Measurements from ENCODE around the gene ATG9A. TPM values are rescaled to one million over a fixed set of nuclear protein-coding genes. Genes with fewer than 3 reads are reported as not detected.

Gene ATG9A
- total and polyA plus RNA-seq, 2 donors: 10.0 to 27.4 TPM

GRCh38 chr2:219253753-219254589, 24.5 kb upstream of the ATG9A start, which contains the start of gene TUBA4A:
TSS of gene TUBA4A (minus strand) at chr2:219253918. CDS start at chr2:219253858, 60 bp downstream.
- H3K4me3 ChIP-seq (ENCODE audit: low read length in 2 of 2): peak within 1 kb of the TSS; percentile 60 to 74
- H3K27ac ChIP-seq (ENCODE audit: low read depth in 1 of 2, low read length in 1 of 2): peak within 1 kb of the TSS; percentile 12 to 86
- DNase-seq (ENCODE audit: low read depth in 6 of 9, low spot score in 9 of 9): peak in 8 of 9 donors; percentile 66 to 92 (median 83)
- H3K27me3 ChIP-seq (ENCODE audit: control insufficient read depth in 2 of 2, insufficient read depth in 1 of 2, low read length in 1 of 2): peaks cover 40 to 69% of the 10 kb centered on the region in 2 donors
- peaks cover 10 to 17% of the 10 kb centered on the region in 2 donors for H3K36me3 ChIP-seq (ENCODE audit: control insufficient read depth in 2 of 2, insufficient read depth in 2 of 2, low read length in 1 of 2)
- under 1% methylated on average over 76 of the region's 76 CpGs for WGBS
- peaks cover 16 to 57% of the 10 kb centered on the region in 2 donors for H3K4me1 ChIP-seq (ENCODE audit: control insufficient read depth in 2 of 2, insufficient read depth in 2 of 2, low read length in 2 of 2)
- peaks cover 0 to 5% of the 10 kb centered on the region in 2 donors for H3K9me3 ChIP-seq (ENCODE audit: control insufficient read depth in 2 of 2, insufficient read depth in 1 of 2, low read length in 1 of 2)

- Histone ChIP-seq H3K9me3 (ENCODE audit: control insufficient read depth in 2 of 2, insufficient read depth in 1 of 2, low read length in 1 of 2) (peaks cover 0 to 5% of the 10 kb centered on the region in 2 donors), H3K27me3 (ENCODE audit: control insufficient read depth in 2 of 2, insufficient read depth in 1 of 2, low read length in 1 of 2) (peaks cover 40 to 63% of the 10 kb centered on the region in 2 donors), H3K27ac (ENCODE audit: low read depth in 1 of 2, low read length in 1 of 2) (peak within 1 kb of the TSS in 1 of 2 donors; percentile 86), H3K4me3 (ENCODE audit: low read length in 2 of 2) (peak within 1 kb of the TSS; percentile 60 to 74), H3K36me3 (ENCODE audit: control insufficient read depth in 2 of 2, insufficient read depth in 2 of 2, low read length in 1 of 2) (peaks cover 15 to 22% of the 10 kb centered on the region in 2 donors), H3K4me1 (ENCODE audit: control insufficient read depth in 2 of 2, insufficient read depth in 2 of 2, low read length in 2 of 2) (peaks cover 23 to 65% of the 10 kb centered on the region in 2 donors)
- peak in 3 of 9 donors; percentile 34 to 53 (median 36) for DNase-seq (ENCODE audit: low read depth in 6 of 9, low spot score in 9 of 9)
- WGBS: 1% methylated on average over 49 of the region's 49 CpGs
Measured at GRCh38 chr2:219252900-219253752, 23.7 kb upstream of the ATG9A start, which contains the start of gene TUBA4B. TSS of gene TUBA4B (plus strand) at chr2:219253243. CDS start at chr2:219253408, 165 bp downstream.

- peak overlapping the region in 1 of 2 donors; percentile 86 for H3K27ac ChIP-seq (ENCODE audit: low read depth in 1 of 2, low read length in 1 of 2)
- WGBS: 11% methylated on average over 9 of the region's 9 CpGs
- peak in 1 of 9 donors; percentile 32 for DNase-seq (ENCODE audit: low read depth in 6 of 9, low spot score in 9 of 9)
- peaks cover 40 to 61% of the 10 kb centered on the region in 2 donors for H3K27me3 ChIP-seq (ENCODE audit: control insufficient read depth in 2 of 2, insufficient read depth in 1 of 2, low read length in 1 of 2)
- H3K9me3 ChIP-seq (ENCODE audit: control insufficient read depth in 2 of 2, insufficient read depth in 1 of 2, low read length in 1 of 2): peaks cover 0 to 5% of the 10 kb centered on the region in 2 donors
- peaks cover 24 to 71% of the 10 kb centered on the region in 2 donors for H3K4me1 ChIP-seq (ENCODE audit: control insufficient read depth in 2 of 2, insufficient read depth in 2 of 2, low read length in 2 of 2)
- H3K4me3 ChIP-seq (ENCODE audit: low read length in 2 of 2): peak overlapping the region; percentile 60 to 74
- peaks cover 21 to 22% of the 10 kb centered on the region in 2 donors for H3K36me3 ChIP-seq (ENCODE audit: control insufficient read depth in 2 of 2, insufficient read depth in 2 of 2, low read length in 1 of 2)
Measured at GRCh38 chr2:219252570-219252899, 23.1 kb upstream of the ATG9A start.

- H3K27ac ChIP-seq (ENCODE audit: low read depth in 1 of 2, low read length in 1 of 2): peak overlapping the region in 1 of 2 donors; percentile 36
- peaks cover 0 to 5% of the 10 kb centered on the region in 2 donors for H3K9me3 ChIP-seq (ENCODE audit: control insufficient read depth in 2 of 2, insufficient read depth in 1 of 2, low read length in 1 of 2)
- DNase-seq (ENCODE audit: low read depth in 6 of 9, low spot score in 9 of 9): no peak
- H3K4me3 ChIP-seq (ENCODE audit: low read length in 2 of 2): peak overlapping the region; percentile 60 to 74
- peaks cover 40 to 59% of the 10 kb centered on the region in 2 donors for H3K27me3 ChIP-seq (ENCODE audit: control insufficient read depth in 2 of 2, insufficient read depth in 1 of 2, low read length in 1 of 2)
- WGBS: 94% methylated on average over 5 of the region's 5 CpGs
- peaks cover 29 to 76% of the 10 kb centered on the region in 2 donors for H3K4me1 ChIP-seq (ENCODE audit: control insufficient read depth in 2 of 2, insufficient read depth in 2 of 2, low read length in 2 of 2)
- H3K36me3 ChIP-seq (ENCODE audit: control insufficient read depth in 2 of 2, insufficient read depth in 2 of 2, low read length in 1 of 2): peaks cover 21 to 22% of the 10 kb centered on the region in 2 donors
Measured at GRCh38 chr2:219252084-219252483, 22.6 kb upstream of the ATG9A start.

- no peak overlapping the region for H3K27ac ChIP-seq (ENCODE audit: low read depth in 1 of 2, low read length in 1 of 2)
- DNase-seq (ENCODE audit: low read depth in 6 of 9, low spot score in 9 of 9): no peak
- WGBS: 92% methylated on average over 6 of the region's 6 CpGs
- H3K4me1 ChIP-seq (ENCODE audit: control insufficient read depth in 2 of 2, insufficient read depth in 2 of 2, low read length in 2 of 2): peaks cover 32 to 80% of the 10 kb centered on the region in 2 donors
- peak overlapping the region in 1 of 2 donors; percentile 74 for H3K4me3 ChIP-seq (ENCODE audit: low read length in 2 of 2)
- H3K27me3 ChIP-seq (ENCODE audit: control insufficient read depth in 2 of 2, insufficient read depth in 1 of 2, low read length in 1 of 2): peaks cover 38 to 56% of the 10 kb centered on the region in 2 donors
- H3K36me3 ChIP-seq (ENCODE audit: control insufficient read depth in 2 of 2, insufficient read depth in 2 of 2, low read length in 1 of 2): peaks cover 22 to 23% of the 10 kb centered on the region in 2 donors
- peaks cover 0 to 5% of the 10 kb centered on the region in 2 donors for H3K9me3 ChIP-seq (ENCODE audit: control insufficient read depth in 2 of 2, insufficient read depth in 1 of 2, low read length in 1 of 2)
Measured at GRCh38 chr2:219251656-219252055, 22.2 kb upstream of the ATG9A start.

- no peak for DNase-seq (ENCODE audit: low read depth in 6 of 9, low spot score in 9 of 9)
- WGBS: 93% methylated on average over 22 of the region's 22 CpGs
- H3K4me3 ChIP-seq (ENCODE audit: low read length in 2 of 2): peak overlapping the region in 1 of 2 donors; percentile 27
- H3K27ac ChIP-seq (ENCODE audit: low read depth in 1 of 2, low read length in 1 of 2): peak overlapping the region; percentile 78 to 94
- peaks cover 43 to 90% of the 10 kb centered on the region in 2 donors for H3K4me1 ChIP-seq (ENCODE audit: control insufficient read depth in 2 of 2, insufficient read depth in 2 of 2, low read length in 2 of 2)
- peaks cover 28 to 41% of the 10 kb centered on the region in 2 donors for H3K27me3 ChIP-seq (ENCODE audit: control insufficient read depth in 2 of 2, insufficient read depth in 1 of 2, low read length in 1 of 2)
- peaks cover 0 to 8% of the 10 kb centered on the region in 2 donors for H3K9me3 ChIP-seq (ENCODE audit: control insufficient read depth in 2 of 2, insufficient read depth in 1 of 2, low read length in 1 of 2)
- peaks cover 23 to 24% of the 10 kb centered on the region in 2 donors for H3K36me3 ChIP-seq (ENCODE audit: control insufficient read depth in 2 of 2, insufficient read depth in 2 of 2, low read length in 1 of 2)
Measured at GRCh38 chr2:219250049-219250781, 20.8 kb upstream of the ATG9A start.

GRCh38 chr2:219249203-219249980, 20.0 kb upstream of the ATG9A start:
- peaks cover 47 to 90% of the 10 kb centered on the region in 2 donors for H3K4me1 ChIP-seq (ENCODE audit: control insufficient read depth in 2 of 2, insufficient read depth in 2 of 2, low read length in 2 of 2)
- peak in 2 of 9 donors; percentile 38 to 66 for DNase-seq (ENCODE audit: low read depth in 6 of 9, low spot score in 9 of 9)
- peak overlapping the region; percentile 78 to 94 for H3K27ac ChIP-seq (ENCODE audit: low read depth in 1 of 2, low read length in 1 of 2)
- WGBS: 37% methylated on average over 7 of the region's 7 CpGs
- H3K36me3 ChIP-seq (ENCODE audit: control insufficient read depth in 2 of 2, insufficient read depth in 2 of 2, low read length in 1 of 2): peaks cover 23 to 24% of the 10 kb centered on the region in 2 donors
- H3K9me3 ChIP-seq (ENCODE audit: control insufficient read depth in 2 of 2, insufficient read depth in 1 of 2, low read length in 1 of 2): peaks cover 0 to 10% of the 10 kb centered on the region in 2 donors
- H3K27me3 ChIP-seq (ENCODE audit: control insufficient read depth in 2 of 2, insufficient read depth in 1 of 2, low read length in 1 of 2): peaks cover 25 to 33% of the 10 kb centered on the region in 2 donors
- peak overlapping the region in 1 of 2 donors; percentile 27 for H3K4me3 ChIP-seq (ENCODE audit: low read length in 2 of 2)

Measured in thymus (tissue), 11 donors.